ENCODE measurements around the gene CNPPD1.

Gene CNPPD1

DNA sequence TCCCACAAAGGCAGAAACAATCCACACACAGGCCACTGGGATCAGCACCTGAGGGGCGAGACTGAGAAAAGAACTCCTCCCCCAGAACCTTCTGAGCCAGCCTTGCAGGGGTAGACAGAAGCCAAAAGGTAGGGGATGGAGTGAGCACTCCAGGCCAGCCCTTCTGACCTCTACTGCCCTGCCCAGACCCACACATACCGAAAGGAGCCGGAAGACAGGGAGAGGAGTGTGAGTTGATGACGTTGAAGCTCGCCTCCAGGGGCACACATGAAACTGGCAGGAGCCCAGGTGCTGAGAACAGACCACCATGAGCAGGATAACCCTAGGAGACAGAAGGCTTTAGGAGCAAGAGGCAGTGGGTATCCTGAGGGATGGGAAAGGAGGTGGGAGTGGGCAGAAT lies 8.7 kb downstream of the CNPPD1 start:
- H3K4me1 ChIP-seq: no peaks in the 10 kb centered on the region
- no peaks in the 10 kb centered on the region for H3K9me3 ChIP-seq
- peaks cover under 1% of the 10 kb centered on the region; the same call in 1 of the 2 replicates for H3K36me3 ChIP-seq
- no peaks in the 10 kb centered on the region for H3K27me3 ChIP-seq
- H3K4me3 ChIP-seq (ENCODE audit: low read depth, low read length): no peak overlapping the region
- TF ChIP-seq, protein P1, sequence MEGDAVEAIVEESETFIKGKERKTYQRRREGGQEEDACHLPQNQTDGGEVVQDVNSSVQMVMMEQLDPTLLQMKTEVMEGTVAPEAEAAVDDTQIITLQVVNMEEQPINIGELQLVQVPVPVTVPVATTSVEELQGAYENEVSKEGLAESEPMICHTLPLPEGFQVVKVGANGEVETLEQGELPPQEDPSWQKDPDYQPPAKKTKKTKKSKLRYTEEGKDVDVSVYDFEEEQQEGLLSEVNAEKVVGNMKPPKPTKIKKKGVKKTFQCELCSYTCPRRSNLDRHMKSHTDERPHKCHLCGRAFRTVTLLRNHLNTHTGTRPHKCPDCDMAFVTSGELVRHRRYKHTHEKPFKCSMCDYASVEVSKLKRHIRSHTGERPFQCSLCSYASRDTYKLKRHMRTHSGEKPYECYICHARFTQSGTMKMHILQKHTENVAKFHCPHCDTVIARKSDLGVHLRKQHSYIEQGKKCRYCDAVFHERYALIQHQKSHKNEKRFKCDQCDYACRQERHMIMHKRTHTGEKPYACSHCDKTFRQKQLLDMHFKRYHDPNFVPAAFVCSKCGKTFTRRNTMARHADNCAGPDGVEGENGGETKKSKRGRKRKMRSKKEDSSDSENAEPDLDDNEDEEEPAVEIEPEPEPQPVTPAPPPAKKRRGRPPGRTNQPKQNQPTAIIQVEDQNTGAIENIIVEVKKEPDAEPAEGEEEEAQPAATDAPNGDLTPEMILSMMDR (IDR thresholded peaks at IDR 0.05; ENCODE audit: low read depth, low read length): no peak
- DNase-seq: no peak

DNA sequence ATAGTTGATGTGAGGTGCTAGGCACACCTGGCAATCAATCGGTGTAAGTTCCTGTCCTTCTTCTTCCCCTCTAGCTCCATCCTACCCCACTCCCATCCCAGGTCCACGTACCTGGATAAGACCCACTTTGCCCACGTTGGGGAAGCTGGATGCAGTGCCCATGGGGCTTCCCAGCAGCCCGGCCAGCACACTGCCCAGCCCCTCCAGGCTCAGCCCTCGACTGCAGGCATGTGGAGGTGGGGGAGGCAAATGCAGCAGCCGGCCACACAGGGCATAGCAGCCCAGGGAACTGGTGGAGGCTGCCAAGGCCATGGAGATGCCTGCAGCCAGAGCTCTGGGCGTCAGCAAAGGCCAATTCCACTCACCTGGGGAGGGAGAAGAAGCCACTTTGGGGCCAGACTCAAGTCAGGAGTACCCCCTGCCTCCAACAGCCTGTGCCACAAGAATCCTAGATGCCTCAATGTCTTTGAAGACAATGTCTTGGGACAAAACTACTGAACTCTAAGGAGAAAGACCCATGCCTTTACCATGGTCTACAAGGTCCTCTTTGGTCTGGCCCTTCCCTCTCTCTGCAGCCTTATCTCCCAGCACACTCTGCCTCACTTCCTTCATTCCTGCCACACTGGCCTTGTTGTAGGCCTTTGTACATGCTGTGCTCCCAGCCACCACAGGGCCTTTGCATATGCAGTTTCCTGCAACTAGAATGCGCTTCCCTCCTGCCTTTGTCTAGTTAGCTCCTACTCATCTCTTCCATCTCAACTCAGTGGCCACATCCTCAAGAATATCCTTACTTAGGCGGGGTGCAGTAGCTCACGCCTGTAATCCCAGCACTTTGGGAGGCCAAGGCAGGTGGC lies 11.4 kb downstream of the CNPPD1 start:
- TF ChIP-seq, protein P1 (IDR thresholded peaks at IDR 0.05; ENCODE audit: low read depth, low read length): no peak
- Histone ChIP-seq H3K27me3 (no peaks in the 10 kb centered on the region), H3K36me3 (no peaks in the 10 kb centered on the region), H3K9me3 (no peaks in the 10 kb centered on the region), H3K4me3 (ENCODE audit: low read depth, low read length) (no peak overlapping the region), H3K4me1 (no peaks in the 10 kb centered on the region)
- DNase-seq: no peak

DNA sequence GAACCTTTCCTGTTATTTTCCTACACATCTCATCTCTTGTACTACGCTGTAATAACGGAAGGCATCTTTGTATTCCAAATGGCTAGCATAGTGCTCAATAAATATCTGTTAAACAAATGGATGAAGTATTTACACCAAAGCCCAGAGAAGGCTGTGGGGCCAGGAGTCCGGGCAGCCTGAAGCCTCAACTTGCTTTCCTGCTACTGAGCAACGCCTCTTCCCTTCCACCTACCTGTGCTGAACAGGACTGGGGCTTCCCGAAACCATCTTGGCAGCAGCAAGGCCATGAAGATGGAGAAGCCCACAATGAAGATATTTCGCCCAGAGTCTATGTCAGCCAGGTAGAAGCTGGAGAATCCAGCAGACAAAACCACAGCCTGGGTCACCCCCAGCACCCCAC lies 13.6 kb downstream of the CNPPD1 start:
- TF ChIP-seq, protein P1 (IDR thresholded peaks at IDR 0.05; ENCODE audit: low read depth, low read length): no peak
- Histone ChIP-seq H3K9me3 (no peaks in the 10 kb centered on the region), H3K27me3 (no peaks in the 10 kb centered on the region), H3K4me3 (ENCODE audit: low read depth, low read length) (no peak overlapping the region), H3K36me3 (no peaks in the 10 kb centered on the region), H3K4me1 (no peaks in the 10 kb centered on the region)
- DNase-seq: no peak

DNA sequence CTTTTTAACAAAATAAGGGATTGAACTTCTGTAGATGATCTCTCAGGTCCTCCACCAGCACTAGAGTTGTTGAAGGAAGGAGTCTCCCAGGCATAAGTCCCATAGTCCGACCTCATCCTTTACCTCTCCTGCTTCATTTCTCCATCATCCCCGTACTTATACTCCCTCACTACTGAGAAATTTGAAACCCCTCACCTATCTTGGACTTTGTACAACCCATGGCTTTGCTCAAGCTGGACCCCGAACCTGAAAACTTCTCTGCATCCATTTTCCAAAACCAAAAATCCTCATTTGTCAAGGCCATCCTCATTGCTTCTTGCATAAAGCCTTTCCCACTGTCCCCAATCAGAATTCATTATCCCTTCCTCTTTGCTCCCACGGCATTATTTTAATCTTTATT lies 15.6 kb downstream of the CNPPD1 start:
- Histone ChIP-seq H3K4me1 (no peaks in the 10 kb centered on the region), H3K27me3 (no peaks in the 10 kb centered on the region), H3K4me3 (ENCODE audit: low read depth, low read length) (peak overlapping the region; percentile 78), H3K36me3 (peaks cover 4% of the 10 kb centered on the region; the same call in 1 of the 2 replicates), H3K9me3 (no peaks in the 10 kb centered on the region)
- DNase-seq: no peak
- TF ChIP-seq, protein P1 (IDR thresholded peaks at IDR 0.05; ENCODE audit: low read depth, low read length): 0 out of 2 replicates have a peak, but pooled peaks have one; percentile 2

DNA sequence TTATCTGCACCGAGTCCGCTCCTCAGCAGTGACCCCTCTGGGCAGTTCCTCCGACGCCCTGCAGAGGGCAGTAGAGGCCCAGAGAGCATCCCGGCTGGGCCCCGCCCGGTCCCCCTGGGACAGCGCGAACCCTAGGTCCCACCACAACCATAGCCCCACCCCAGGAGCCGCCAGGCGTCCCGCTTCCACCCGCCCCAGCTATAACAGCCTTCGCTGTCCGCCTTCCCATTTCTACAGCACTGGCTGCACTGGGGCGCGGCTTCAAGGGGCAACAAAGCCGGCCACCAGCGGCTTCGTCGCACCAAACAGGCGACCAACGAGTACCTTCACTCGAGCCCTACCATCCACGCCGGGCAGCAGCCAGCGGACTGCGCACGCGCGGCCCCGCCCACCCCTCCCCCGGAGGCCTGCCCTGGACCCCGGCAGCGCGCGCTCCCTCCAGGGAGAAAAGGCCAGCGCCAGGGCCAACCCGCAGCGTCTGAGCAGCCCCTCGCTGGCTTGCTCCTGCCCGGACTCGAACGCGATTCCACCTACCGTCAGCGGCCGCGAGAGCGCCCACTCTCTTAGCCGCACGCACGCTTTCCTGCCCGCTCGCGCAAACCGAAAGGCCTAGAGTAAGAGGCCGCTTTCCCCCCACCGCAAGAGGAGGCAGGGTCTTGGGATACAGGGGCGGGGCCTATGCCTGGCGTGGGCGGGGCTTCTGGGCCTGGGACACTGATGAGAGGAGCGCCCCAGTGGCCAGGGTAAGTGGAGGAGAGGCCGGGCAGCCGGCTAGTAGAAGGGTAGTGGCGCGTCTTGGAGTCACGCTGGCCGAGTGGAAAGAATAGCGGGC lies 16.3 kb downstream of the CNPPD1 start, which contains the start of gene NHEJ1:
Gene NHEJ1 (minus strand): TSS at position 630 of the 832 bp plus-strand sequence. CDS start 2,453 bp downstream, outside the sequence.
- peaks cover 4% of the 10 kb centered on the region; the same call in 1 of the 2 replicates for H3K36me3 ChIP-seq
- peak; percentile 98 for DNase-seq
- no peaks in the 10 kb centered on the region for H3K4me1 ChIP-seq
- TF ChIP-seq, protein P1 (IDR thresholded peaks at IDR 0.05; ENCODE audit: low read depth, low read length): peak; percentile 96
- no peaks in the 10 kb centered on the region for H3K27me3 ChIP-seq
- H3K4me3 ChIP-seq (ENCODE audit: low read depth, low read length): peak within 1 kb of the TSS; percentile 78
- H3K9me3 ChIP-seq: no peaks in the 10 kb centered on the region
